MM.1S (cell line): ENCODE results near the gene COL27A1.

Source experiments
- DNase-seq: peaks from one replicate; pipeline ENCODE4 v3.0.0-alpha.2; 2015
- H2AFZ ChIP-seq: fragments of 300-600 bp; sonication (generic); 2 replicates; pipeline ENCODE4 v1.6.0; 2016; ENCODE audit warnings: antibody characterized with exemption, low read length
- H3F3A ChIP-seq: fragments of 300-600 bp; sonication (generic); 2 replicates; pipeline ENCODE4 v1.6.1; 2016; ENCODE audit warnings: mild to moderate bottlenecking, antibody characterized with exemption, low read length, moderate library complexity, mixed read lengths; ENCODE audit not compliant: insufficient read depth
- H3K27ac ChIP-seq: fragments of 300-600 bp; sonication (generic); 2 replicates; pipeline ENCODE4 v1.5.1; 2016; ENCODE audit warnings: mild to moderate bottlenecking, low read length
- H3K27me3 ChIP-seq: fragments of 300-600 bp; sonication (generic); replicated peaks from 2 replicates; pipeline ENCODE4 v1.6.0; 2016; ENCODE audit warnings: low read length; ENCODE audit not compliant: insufficient read depth
- H3K36me3 ChIP-seq: fragments of 300-600 bp; sonication (generic); replicated peaks from 2 replicates; pipeline ENCODE4 v1.6.1; 2016; ENCODE audit warnings: mild to moderate bottlenecking, low read length, mixed read lengths; ENCODE audit not compliant: insufficient read depth
- H3K4me1 ChIP-seq: fragments of 300-600 bp; sonication (generic); 2 replicates; pipeline ENCODE4 v1.6.1; 2016; ENCODE audit warnings: low read length, mixed read lengths
- H3K4me2 ChIP-seq: fragments of 300-600 bp; sonication (generic); 2 replicates; pipeline ENCODE4 v1.6.0; 2016; ENCODE audit warnings: low read depth, low read length
- H3K4me3 ChIP-seq: fragments of 300-600 bp; sonication (generic); 2 replicates; pipeline ENCODE4 v1.5.1; 2016; ENCODE audit warnings: low read length, mixed read lengths
- H3K79me2 ChIP-seq: fragments of 300-600 bp; sonication (generic); 2 replicates; pipeline ENCODE4 v1.6.1; 2016; ENCODE audit warnings: mixed run types, low read length, mixed read lengths
- H3K9ac ChIP-seq: fragments of 300-600 bp; sonication (generic); 2 replicates; pipeline ENCODE4 v1.6.1; 2016; ENCODE audit warnings: low read length, mixed read lengths
- H3K9me2 ChIP-seq: fragments of 300-600 bp; sonication (generic); replicated peaks from 2 replicates; pipeline ENCODE4 v1.6.1; 2016; ENCODE audit warnings: mild to moderate bottlenecking, low read length, mixed read lengths; ENCODE audit not compliant: insufficient read depth
- H3K9me3 ChIP-seq: fragments of 300-600 bp; sonication (generic); replicated peaks from 2 replicates; pipeline ENCODE4 v1.6.1; 2016; ENCODE audit warnings: mild to moderate bottlenecking, low read length, mixed read lengths; ENCODE audit not compliant: insufficient read depth
- H4K20me1 ChIP-seq: fragments of 300-600 bp; sonication (generic); 2 replicates; pipeline ENCODE4 v1.6.1; 2016; ENCODE audit warnings: mild to moderate bottlenecking, low read length, moderate library complexity, mixed read lengths; ENCODE audit not compliant: insufficient read depth
- CTCF ChIP-seq: fragments of 300-600 bp; sonication (generic); IDR thresholded peaks from 2 replicates; pipeline ENCODE4 v1.5.1; 2016; ENCODE audit warnings: antibody characterized with exemption, low read length, mixed read lengths
- EZH2 ChIP-seq: fragments of 300-600 bp; sonication (generic); optimal IDR thresholded peaks from 2 replicates; pipeline ENCODE3; 2017; ENCODE audit warnings: low read depth, mild to moderate bottlenecking, antibody characterized with exemption, low read length, mixed read lengths
- EZH2phosphoT487 ChIP-seq: fragments of 300-600 bp; sonication (generic); IDR thresholded peaks from 2 replicates; pipeline ENCODE4 v1.6.1; 2018; ENCODE audit warnings: antibody characterized with exemption, low read length

COL27A1 gene

GRCh38 chr9:114238891-114239875, 83.8 kb downstream of the COL27A1 start:
- Histone ChIP-seq H3K4me3 (no peak overlapping the region), H3K79me2 (no peaks in the 10 kb centered on the region), H3F3A (no peaks in the 10 kb centered on the region), H2AFZ (no peak overlapping the region), H3K9ac (no peak overlapping the region), H3K36me3 (no peaks in the 10 kb centered on the region), H3K4me2 (no peak overlapping the region), H3K9me2 (no peaks in the 10 kb centered on the region), H3K27ac (no peak overlapping the region), H3K27me3 (peaks cover 9% of the 10 kb centered on the region), H3K9me3 (no peaks in the 10 kb centered on the region), H4K20me1 (no peaks in the 10 kb centered on the region), H3K4me1 (no peaks in the 10 kb centered on the region)
- no peak for DNase-seq
- TF ChIP-seq CTCF (no peak), EZH2 (no peak), EZH2phosphoT487 (no peak)

GRCh38 chr9:114240216-114240615, 84.9 kb downstream of the COL27A1 start:
- TF ChIP-seq EZH2phosphoT487, result no peak
- TF ChIP-seq CTCF, result no peak
- no peak for TF ChIP-seq EZH2
- no peak overlapping the region for H3K4me2 ChIP-seq
- H3K27ac ChIP-seq, result no peak overlapping the region
- no peaks in the 10 kb centered on the region for H4K20me1 ChIP-seq
- H3K9me2 ChIP-seq, result no peaks in the 10 kb centered on the region
- no peaks in the 10 kb centered on the region for H3F3A ChIP-seq
- no peak overlapping the region for H3K4me3 ChIP-seq
- no peaks in the 10 kb centered on the region for H3K9me3 ChIP-seq
- no peak overlapping the region for H2AFZ ChIP-seq
- H3K36me3 ChIP-seq, result no peaks in the 10 kb centered on the region
- DNase-seq, result no peak
- no peaks in the 10 kb centered on the region for H3K4me1 ChIP-seq
- H3K79me2 ChIP-seq, result no peaks in the 10 kb centered on the region
- no peak overlapping the region for H3K9ac ChIP-seq
- H3K27me3 ChIP-seq, result peaks cover 9% of the 10 kb centered on the region

- Histone ChIP-seq H3K27me3 (peaks cover 9% of the 10 kb centered on the region), H3K27ac (no peak overlapping the region), H3K79me2 (no peaks in the 10 kb centered on the region), H3K9ac (no peak overlapping the region), H3K4me2 (no peak overlapping the region), H4K20me1 (no peaks in the 10 kb centered on the region), H3K4me3 (no peak overlapping the region), H3K9me2 (no peaks in the 10 kb centered on the region), H3K36me3 (no peaks in the 10 kb centered on the region), H3F3A (no peaks in the 10 kb centered on the region), H3K4me1 (no peaks in the 10 kb centered on the region), H3K9me3 (no peaks in the 10 kb centered on the region), H2AFZ (no peak overlapping the region)
- DNase-seq, result no peak
- TF ChIP-seq EZH2phosphoT487, result no peak
- no peak for TF ChIP-seq EZH2
- no peak for TF ChIP-seq CTCF
Measured at GRCh38 chr9:114240647-114241558, 85.6 kb downstream of the COL27A1 start.
